GM19438 (cell line): ENCODE measurements around the gene PGC.
"Not testable (repeated sequence)": the region's sequence is repeated elsewhere in the genome, so short reads cannot be mapped to it uniquely, and the experiment has no call there.

ENCODE experiments used
- ATAC-seq: cut with Tn5 transposase; IDR thresholded peaks from one replicate; pipeline ENCODE4 v1.9.1; 2021; ENCODE audit warnings: low read depth; ENCODE audit not compliant: unreplicated experiment

The PGC gene

GRCh38 chr6:41777551-41778285, 30.5 kb upstream of the PGC start:
- no peak for ATAC-seq

- no peak for ATAC-seq
Measured at GRCh38 chr6:41775293-41775882, 28.2 kb upstream of the PGC start.

DNA sequence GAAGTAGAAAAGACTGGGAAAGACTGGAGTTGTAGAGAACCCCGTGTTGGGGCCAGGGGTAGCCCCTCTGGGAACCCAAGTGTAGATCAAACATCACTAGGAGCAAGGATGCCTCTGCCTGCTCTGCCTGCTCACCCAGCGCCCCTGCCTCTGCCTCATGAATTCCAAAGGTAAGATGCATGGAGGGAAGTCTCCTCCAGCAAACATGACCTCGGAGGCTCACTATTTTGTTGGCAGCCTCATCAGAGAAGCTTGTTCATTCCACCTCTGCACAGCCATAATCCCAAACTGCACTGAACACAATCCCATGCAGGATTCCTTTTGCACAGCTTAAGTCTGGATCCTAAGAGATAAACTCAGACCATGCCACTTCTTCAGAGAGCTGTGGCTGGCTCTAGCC, 27.6 kb upstream of the PGC start:
- no peak for ATAC-seq

DNA sequence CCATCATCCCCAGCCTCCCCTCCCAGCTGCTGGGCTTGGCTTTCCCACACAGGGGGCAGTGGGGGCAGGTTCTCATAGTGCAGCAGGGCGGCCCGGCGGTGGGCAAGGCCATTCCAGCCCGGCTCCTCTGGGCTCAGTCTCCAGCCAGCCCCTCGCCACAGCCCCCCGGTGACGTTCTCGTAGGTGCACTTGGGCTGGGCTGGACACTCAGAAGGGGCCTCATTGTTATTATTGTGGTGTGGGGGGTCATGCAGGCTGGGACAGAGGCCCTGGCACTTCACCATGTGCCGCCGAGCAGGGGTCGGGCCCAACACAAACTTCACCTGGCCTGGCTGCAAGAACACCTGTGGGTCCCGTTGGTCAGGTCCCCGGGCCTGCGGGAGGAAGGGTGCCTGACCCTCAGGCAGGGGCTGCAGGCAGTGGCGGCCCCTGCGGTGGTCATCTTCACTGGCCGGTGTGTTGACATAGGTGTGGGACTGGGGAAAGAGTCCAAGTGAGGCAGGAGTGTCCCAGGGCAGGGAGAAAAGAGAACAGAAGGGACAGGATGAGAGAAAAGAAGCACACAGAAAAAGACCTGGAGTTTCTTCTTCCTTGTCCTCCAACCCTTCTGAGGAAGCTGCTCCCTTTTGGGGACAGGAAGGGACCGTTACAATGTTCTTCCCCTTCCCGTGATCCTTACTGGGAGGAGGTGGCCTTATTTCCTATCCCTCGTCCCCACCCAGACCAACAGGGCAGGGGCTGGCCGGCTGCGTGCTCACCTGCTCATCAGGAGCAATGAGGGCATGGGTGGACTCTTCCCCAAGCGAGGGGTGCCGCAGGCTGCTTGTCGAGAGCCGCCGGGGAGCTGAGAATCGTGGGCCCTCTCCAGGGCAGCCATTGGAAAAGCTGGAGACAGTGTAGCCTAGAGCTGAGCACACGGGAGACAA, 24.1 kb upstream of the PGC start:
- no peak for ATAC-seq

- ATAC-seq = no peak
Measured at GRCh38 chr6:41770381-41771057, 23.3 kb upstream of the PGC start.

GRCh38 chr6:41769376-41769775, 22.2 kb upstream of the PGC start:
- no peak for ATAC-seq

- ATAC-seq = no peak
Measured at GRCh38 chr6:41768545-41769308, 21.5 kb upstream of the PGC start.

DNA sequence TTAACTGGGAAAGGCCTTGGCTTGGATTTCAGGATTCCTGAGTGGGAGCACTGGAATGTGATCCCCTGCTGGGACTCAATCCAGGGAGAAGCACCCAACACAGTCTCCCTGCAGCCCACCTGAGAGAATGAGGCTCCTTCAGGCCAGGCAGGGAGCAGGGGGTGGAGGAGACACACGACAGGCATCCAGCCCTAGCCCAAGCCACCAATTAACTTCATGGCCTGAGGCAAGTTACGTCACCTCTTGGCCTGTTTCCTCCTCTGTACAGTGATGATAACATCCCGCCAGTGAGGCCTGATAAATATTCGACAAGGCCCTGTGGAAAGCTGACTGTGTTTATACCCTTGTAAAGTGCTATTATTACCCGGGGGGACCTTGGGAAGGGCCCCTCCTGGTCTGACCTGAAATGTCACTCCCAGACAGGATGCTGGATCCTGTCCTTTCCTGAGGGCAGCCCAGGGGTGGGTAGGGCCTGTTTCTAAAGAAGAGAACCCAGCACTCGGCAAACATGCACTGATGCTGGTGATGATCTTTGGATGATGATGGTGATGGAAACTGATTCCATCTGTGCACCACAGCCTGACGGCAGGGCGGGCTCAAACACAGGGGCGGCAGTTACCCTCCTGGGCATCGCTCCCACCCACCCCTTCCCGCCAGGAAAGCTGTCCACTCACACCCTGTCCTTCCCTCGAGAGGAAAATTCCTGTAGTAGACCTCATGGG, 20.1 kb upstream of the PGC start:
- no peak for ATAC-seq

- ATAC-seq = not testable (repeated sequence)
Measured at GRCh38 chr6:41766043-41766664, 19.0 kb upstream of the PGC start.

DNA sequence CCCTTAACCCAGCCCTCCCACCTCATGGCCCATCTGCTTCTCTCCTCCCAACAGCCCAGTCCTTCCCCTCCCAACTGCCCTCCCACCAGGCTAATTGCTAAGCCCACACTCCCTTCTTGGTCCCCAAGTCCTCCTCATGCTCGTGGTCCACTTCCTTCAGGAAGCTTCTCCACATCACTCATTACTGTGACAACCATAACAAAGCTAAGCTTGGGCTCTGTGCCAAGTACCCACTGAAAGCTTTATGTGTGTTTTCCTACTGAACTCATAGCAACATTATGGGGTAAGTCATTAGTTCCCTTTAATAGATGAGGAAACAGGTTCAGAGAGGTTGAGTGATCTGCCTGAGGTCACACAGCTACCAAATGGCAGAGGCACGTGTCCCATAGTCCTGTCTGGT, 16.3 kb upstream of the PGC start:
- no peak for ATAC-seq

DNA sequence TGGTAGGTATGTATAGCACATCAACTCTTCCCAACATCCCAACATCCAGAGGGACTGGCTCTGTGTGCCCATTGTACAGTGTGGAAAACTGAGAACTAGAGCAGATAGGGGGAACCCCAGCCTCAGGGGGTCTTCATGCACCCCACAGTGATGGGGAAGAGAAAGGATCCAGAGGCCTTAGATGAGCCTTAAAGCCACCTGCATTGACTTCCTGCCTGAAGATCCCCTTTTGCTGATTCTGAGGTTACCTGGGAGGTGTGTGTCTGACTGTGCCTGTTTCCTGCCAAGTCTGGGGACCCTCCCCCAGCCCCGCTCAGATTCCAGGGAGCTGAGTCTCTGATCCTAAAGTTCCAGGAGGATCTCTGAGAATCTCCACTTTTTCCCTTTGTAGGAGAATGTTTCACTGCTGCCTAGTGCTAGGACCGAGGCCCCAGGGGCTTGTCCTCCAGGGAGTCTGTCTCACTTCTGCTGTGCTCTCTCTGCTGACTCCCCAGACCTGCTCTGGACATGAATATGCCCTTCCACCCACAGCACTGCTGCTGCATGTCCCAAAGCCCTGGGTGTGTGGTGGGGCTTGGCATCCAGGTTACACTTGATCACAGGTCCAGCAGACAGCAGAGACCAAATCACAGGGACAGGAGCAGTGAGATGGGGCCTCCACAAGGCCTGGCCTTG, 12.8 kb upstream of the PGC start:
- no peak for ATAC-seq

DNA sequence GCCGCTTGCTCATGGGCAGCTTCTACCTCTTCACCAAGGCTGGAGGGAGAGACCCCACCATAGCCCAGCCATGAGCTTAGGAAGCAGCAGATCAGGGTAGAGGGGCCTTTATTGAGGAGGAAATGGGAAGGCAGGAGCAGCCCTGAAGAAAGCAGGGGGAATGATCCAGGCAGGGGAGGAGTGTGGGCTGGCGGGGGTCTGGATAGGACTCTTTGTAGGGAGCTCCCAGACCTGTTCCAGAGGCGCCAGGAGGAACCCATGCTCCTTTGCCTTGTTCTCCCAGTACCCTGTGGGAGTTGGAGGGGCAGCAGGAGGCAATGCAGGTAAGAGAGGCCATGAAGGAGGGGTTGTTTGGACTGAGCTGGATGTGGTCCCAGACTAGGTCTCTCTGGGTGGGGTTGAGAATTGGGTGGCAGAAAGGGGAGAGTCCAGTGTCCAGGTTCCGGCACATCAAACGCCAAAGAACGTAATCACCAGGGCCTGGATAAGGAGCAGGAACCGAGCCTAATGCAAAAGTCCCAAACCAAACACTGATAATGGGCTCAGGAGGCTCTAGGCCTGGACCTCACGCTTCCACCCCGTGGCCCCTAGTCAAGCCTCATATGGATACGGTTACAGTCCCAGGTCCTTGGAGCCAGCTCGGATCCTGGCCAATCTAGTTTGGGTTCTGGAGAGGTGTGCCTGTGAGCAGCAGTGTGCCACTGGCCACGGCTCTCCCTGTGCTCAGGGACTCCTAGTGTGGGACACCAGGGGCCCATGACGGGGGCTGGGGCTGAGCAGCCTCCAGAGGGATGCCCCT, 12.1 kb upstream of the PGC start:
- ATAC-seq = no peak

DNA sequence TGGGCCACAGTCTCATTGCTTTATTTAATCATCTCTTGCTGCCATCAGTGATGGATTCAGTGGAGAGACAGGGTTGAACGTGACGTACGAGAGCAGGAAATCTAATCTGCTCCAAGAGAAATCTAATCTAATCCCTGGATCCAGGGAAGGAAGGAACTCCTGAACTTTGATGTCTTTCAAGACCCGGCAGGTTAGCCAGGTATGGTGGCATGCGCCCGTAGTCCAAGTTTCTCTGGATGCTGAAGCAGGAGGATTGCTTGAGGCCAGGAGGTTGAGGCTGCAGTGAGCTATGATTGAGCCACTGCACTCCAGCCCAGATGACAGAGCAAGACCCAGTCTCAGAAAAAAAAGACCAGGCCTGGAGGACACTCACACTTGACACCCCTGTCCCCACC, 11.4 kb upstream of the PGC start:
- ATAC-seq = no peak

DNA sequence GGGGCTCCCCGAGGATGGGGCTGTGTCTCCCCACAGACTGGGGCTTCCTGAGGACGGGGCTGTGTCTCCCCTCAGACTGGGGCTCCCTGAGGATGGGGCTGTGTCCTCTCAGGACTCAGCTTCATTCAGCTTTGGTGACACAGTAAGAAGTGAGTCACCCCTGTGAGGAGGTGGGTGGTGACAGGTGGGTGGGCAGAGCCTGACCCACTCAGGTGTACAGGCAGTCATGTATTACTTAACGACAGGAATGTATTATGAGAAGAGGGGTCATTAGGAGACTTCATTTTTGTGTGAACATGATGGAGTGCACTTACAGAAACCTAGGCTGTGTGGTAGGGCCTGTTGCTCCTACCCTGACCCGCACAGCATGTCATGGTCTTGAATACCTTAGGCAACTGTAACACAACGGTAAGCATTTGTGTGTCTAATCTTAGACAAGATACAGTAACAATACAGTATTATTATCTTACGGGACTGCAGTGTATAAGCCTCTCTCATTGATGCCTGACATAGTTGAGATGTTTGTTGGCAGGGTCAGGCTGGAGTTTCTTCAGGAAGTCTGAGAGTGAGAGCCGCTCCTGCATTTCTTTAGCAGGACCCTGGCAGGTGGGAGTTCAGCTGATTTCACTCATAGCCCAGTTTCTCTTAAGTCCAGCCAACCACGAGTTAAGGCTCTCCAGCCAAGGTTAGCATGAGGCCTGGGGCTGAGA, 10.9 kb upstream of the PGC start:
- ATAC-seq = no peak

DNA sequence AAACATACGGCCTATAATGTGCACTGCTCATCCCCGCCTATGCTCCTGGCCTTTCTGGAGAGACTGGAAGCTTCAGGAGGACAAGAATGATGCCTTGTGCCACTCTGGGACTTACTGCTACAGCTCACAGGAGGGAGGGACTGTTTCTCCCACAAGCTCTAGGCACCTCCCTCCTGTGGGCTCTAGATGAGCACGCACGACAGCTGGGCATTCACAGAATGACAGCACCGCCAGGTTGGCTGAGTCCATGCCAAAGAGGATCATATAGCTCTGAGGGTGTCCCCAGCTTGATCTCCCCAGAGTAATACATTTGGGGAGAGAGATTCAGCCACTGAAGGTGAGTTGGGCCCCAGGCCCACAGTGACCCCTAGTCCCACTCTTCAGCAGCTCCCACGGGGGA, 10.1 kb upstream of the PGC start:
- ATAC-seq = no peak

DNA sequence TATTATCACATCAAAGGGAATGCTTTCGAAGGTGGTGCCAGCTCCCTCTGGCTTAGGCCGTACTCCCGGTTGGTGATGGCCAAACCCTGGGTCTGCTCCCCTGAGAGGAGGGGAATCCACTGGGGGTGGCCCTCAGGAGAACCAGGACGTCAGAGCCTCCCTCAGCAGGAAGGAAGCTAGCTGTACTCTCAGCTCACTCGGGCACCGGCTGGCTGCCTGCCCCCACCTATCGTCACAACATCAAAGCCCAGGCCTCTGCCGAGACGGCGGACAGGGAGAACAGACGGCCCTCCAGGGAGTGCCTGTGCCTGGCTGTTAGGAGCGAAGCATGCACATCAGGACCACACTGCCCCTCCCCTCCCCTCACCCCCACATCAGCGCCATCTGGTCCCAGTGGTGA, 9.2 kb upstream of the PGC start:
- no peak for ATAC-seq

DNA sequence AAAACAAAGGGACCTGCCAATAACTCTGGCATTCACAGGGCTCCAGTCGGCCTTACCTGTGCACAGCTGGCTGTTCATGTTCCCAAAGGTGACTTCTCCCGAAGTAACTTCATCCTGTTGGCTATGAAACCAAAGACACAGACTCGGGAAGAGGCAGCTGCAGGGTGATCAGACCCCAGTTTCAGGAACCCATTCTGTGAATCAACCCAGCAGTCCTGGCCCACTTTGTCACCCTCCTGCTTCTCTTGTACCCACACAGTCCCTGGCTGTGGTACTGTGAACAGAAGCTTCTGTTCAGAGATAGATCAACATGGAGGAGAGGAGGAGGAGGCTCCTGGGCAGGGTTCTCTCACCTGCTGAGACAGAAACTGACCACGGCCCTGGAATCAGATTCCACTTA, 8.7 kb upstream of the PGC start:
- no peak for ATAC-seq
